ENCODE measurements around the gene HEATR5A. TPM values are rescaled to one million over a fixed set of nuclear protein-coding genes. Genes with fewer than 3 reads are reported as not detected.
A peak's percentile ranks its signal among the peaks of the same experiment; 100 is the strongest.
"Not testable (repeated sequence)": the region's sequence is repeated elsewhere in the genome, so short reads cannot be mapped to it uniquely, and the experiment has no call there.

The HEATR5A gene
- total and polyA plus RNA-seq, 8 donors: 3.6 to 92.8 (median 20.7) TPM

DNA sequence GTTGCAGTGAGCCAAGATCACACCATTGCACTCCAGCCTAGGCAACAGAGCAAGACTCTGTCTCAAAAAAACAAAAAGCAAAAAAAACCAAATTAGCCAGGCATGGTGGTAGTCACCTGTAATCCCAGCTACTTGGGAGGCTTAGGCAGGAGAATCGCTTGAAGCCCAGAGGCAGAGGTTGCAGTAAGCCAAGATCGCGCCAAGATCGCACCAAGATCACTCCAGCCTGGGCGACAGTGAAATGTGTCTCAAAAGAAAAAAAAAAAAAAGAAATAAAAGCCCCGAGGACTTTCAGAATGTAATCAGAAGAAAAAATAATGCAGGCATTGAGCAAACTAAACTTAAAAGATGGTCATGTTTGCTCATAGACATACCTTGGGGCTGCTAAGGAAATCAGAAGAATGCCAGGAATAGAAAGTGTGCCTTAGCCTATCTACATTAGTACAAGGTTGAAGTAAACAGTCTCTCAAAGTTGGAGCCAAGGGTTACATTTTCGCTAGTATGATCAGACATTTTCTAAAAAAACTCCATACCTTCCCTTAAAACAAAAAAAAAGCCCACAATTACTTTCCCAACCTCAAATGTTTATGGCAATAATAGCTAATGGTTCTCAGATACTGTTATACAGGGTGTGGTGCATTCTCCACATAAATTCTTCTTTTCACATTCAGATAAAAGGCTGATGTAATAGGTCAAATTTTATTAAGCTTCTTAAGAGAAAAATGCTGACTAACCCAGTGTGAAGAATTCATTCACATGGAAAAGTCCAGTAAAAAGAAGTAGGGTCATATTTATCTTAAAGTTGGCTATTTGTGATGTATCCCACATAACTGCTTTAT, 21.1 kb upstream of the HEATR5A start:
- WGBS, 5 donors: 38 to 62% (median 45%) methylated on average over 6 to 7 of the region's 7 CpGs
- Histone ChIP-seq H3K27me3 (no peaks in the 10 kb centered on the region), H3K27ac (peak overlapping the region in 3 of 5 donors; percentile 1 to 56 (median 41)), H3K9me3 (no peaks in the 10 kb centered on the region), H3K36me3 (peaks cover 0 to 2% (median 0%) of the 10 kb centered on the region in 4 donors), H3K4me3 (no peak overlapping the region), H3K4me1 (peaks cover 0 to 17% (median 10%) of the 10 kb centered on the region in 4 donors)
- intact Hi-C loops (cut with DNase I; ENCODE audit: low total_unique reads): no loop called here
- peak in 1 of 2 donors; percentile 26 for DNase-seq
- TF ChIP-seq POLR2A (IDR thresholded peaks at IDR 0.05) (no peak), EP300 (IDR thresholded peaks at IDR 0.05) (no peak), POLR2AphosphoS5 (IDR thresholded peaks at IDR 0.05) (no peak)
- TF ChIP-seq, protein P1, sequence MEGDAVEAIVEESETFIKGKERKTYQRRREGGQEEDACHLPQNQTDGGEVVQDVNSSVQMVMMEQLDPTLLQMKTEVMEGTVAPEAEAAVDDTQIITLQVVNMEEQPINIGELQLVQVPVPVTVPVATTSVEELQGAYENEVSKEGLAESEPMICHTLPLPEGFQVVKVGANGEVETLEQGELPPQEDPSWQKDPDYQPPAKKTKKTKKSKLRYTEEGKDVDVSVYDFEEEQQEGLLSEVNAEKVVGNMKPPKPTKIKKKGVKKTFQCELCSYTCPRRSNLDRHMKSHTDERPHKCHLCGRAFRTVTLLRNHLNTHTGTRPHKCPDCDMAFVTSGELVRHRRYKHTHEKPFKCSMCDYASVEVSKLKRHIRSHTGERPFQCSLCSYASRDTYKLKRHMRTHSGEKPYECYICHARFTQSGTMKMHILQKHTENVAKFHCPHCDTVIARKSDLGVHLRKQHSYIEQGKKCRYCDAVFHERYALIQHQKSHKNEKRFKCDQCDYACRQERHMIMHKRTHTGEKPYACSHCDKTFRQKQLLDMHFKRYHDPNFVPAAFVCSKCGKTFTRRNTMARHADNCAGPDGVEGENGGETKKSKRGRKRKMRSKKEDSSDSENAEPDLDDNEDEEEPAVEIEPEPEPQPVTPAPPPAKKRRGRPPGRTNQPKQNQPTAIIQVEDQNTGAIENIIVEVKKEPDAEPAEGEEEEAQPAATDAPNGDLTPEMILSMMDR (IDR thresholded peaks at IDR 0.05): no peak

DNA sequence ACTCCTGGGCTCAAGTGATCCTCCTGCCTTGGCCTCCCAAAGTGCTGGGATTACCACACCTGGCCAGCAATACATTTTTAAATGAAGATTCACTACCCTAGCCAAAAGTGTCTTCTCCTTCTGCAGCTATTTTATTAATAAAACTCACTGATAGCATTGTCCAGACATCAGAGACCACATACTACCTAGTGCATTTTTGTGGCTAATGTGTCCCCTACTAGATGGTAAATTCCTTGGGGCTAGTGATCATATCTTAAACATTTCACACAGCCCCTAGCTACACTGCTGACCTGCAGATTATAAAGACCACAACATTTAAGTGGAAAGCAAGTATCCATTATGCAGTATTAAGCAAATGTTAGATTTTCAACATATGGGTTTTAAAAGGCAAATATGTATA, 19.9 kb upstream of the HEATR5A start:
- intact Hi-C loops (cut with DNase I; ENCODE audit: low total_unique reads): no loop called here
- no peak overlapping the region for H3K27ac ChIP-seq
- peaks cover 0 to 17% (median 10%) of the 10 kb centered on the region in 4 donors for H3K4me1 ChIP-seq
- H3K36me3 ChIP-seq: no peaks in the 10 kb centered on the region
- TF ChIP-seq POLR2A (IDR thresholded peaks at IDR 0.05) (no peak), EP300 (IDR thresholded peaks at IDR 0.05) (no peak), POLR2AphosphoS5 (IDR thresholded peaks at IDR 0.05) (no peak)
- TF ChIP-seq, protein P1 (IDR thresholded peaks at IDR 0.05): no peak
- no peak for DNase-seq
- H3K4me3 ChIP-seq: no peak overlapping the region
- H3K27me3 ChIP-seq: no peaks in the 10 kb centered on the region
- no peaks in the 10 kb centered on the region for H3K9me3 ChIP-seq

- intact Hi-C loops (cut with DNase I; ENCODE audit: low total_unique reads): no loop called here
- Histone ChIP-seq H3K9me3 (no peaks in the 10 kb centered on the region), H3K27ac (no peak overlapping the region), H3K4me3 (no peak overlapping the region), H3K36me3 (no peaks in the 10 kb centered on the region), H3K27me3 (no peaks in the 10 kb centered on the region), H3K4me1 (peaks cover 0 to 18% (median 12%) of the 10 kb centered on the region in 4 donors)
- TF ChIP-seq POLR2AphosphoS5 (IDR thresholded peaks at IDR 0.05) (no peak), POLR2A (IDR thresholded peaks at IDR 0.05) (no peak), EP300 (IDR thresholded peaks at IDR 0.05) (no peak)
- TF ChIP-seq, protein P1 (IDR thresholded peaks at IDR 0.05): no peak
- DNase-seq: no peak
- 74 to 90% (median 81%) methylated on average over 2 of the region's 2 CpGs for WGBS, 5 donors
Observed at GRCh38 chr14:31439561-31439960, 19.2 kb upstream of the HEATR5A start.

- H3K27me3 ChIP-seq; intact Hi-C loops (cut with DNase I; ENCODE audit: low total_unique reads); DNase-seq; H3K27ac ChIP-seq; H3K4me3 ChIP-seq; H3K9me3 ChIP-seq; H3K36me3 ChIP-seq: not testable (repeated sequence)
- 92 to 96% (median 95%) methylated on average over 3 to 34 of the region's 45 CpGs for WGBS, 5 donors
- H3K4me1 ChIP-seq: peaks cover 0 to 17% (median 10%) of the 10 kb centered on the region in 4 donors
Observed at GRCh38 chr14:31437045-31437691, 16.8 kb upstream of the HEATR5A start.
